K562 (cell line): ENCODE data around the gene PPP1R16B. TPM values are rescaled to one million over a fixed set of nuclear protein-coding genes. Genes with fewer than 3 reads are reported as not detected.
A peak's percentile ranks its signal among the peaks of the same experiment; 100 is the strongest.

Experiments
- GTF2A2 ChIP-seq: IDR thresholded peaks from 2 replicates; pipeline ENCODE4 v1.6.1; 2016; ENCODE audit warnings: mild to moderate bottlenecking, missing genetic modification characterization, missing compliant biosample characterization
- LARP7 ChIP-seq: fragments of 450-650 bp; IDR thresholded peaks from 2 replicates; pipeline ENCODE4 v1.6.1; 2016
- LCOR ChIP-seq: sonication (generic); formaldehyde crosslinking; IDR thresholded peaks from 2 replicates; pipeline ENCODE4 v1.8.0; 2022; ENCODE audit warnings: mild to moderate bottlenecking, missing genetic modification reagents
- NUFIP1 ChIP-seq: fragments of 450-650 bp; IDR thresholded peaks from 2 replicates; pipeline ENCODE4 v1.6.1; 2018; ENCODE audit not compliant: partially characterized antibody
- RBFOX2 ChIP-seq: fragments of 200-400 bp; formaldehyde crosslinking; IDR thresholded peaks from 2 replicates; pipeline ENCODE4 v1.6.1; 2017; ENCODE audit warnings: low read depth, mild to moderate bottlenecking, low read length, moderate library complexity
- SUPT5H ChIP-seq: fragments of 450-650 bp; IDR thresholded peaks from 2 replicates; pipeline ENCODE4 v1.6.1; 2016
- TRIM28 ChIP-seq: fragments of 450-650 bp; IDR thresholded peaks from 2 replicates; pipeline ENCODE4 v1.6.1; 2017
- ZNF174 ChIP-seq: fragments of 250-450 bp; sonication (Bioruptor Pico); IDR thresholded peaks from 2 replicates; pipeline ENCODE4 v1.4.0; 2020; ENCODE audit warnings: mild to moderate bottlenecking
- ZNF212 ChIP-seq: fragments of 450-650 bp; formaldehyde crosslinking; IDR thresholded peaks from 2 replicates; pipeline ENCODE4 v1.4.0; 2020; ENCODE audit warnings: mild to moderate bottlenecking
- polyA plus RNA-seq, 8 experiments: library from polyadenylated mRNA; depleted of rRNA in 4 of 8; stranded (reverse) in 5 of 8; unstranded in 3 of 8; fragments of >200 nt; fragmentation: Nextera tagmentation in 2 of 8; fragmentation: Illumina TruSeq in 1 of 8; extraction: Ambion mirVana in 2 of 8; extraction: Trizol in 1 of 8; gene quantifications; 2 replicates each; pipeline versions ENCODE4 v1.2.1 to v1.2.3, GENCODE V29; 2011 to 2014; ENCODE audit warnings: inconsistent platforms in 1 of 8, missing spikeins in 1 of 8
- total RNA-seq, 7 experiments: library from RNA; depleted of rRNA in 6 of 7; stranded (reverse); fragments of >200 nt in 6 of 7; fragmentation: Illumina TruSeq in 2 of 7; extraction: Trizol in 2 of 7; gene quantifications; 2 replicates each; pipeline versions ENCODE4 v1.2.1 to v1.2.3, GENCODE V29; 2011 to 2021; ENCODE audit warnings: low replicate concordance in 1 of 7
- TF ChIP-seq, protein P1 (sequence below), 2 experiments: fragments of 450-650 bp; IDR thresholded peaks; 2 replicates each; pipeline ENCODE4 v1.6.1; 2016; ENCODE audit warnings: mild to moderate bottlenecking in 2 of 2, borderline replicate concordance in 1 of 2, low read depth in 1 of 2, moderate library complexity in 1 of 2
- TF ChIP-seq, protein P2 (sequence below): IDR thresholded peaks from 2 replicates; pipeline ENCODE4 v1.6.1; 2016; ENCODE audit warnings: missing genetic modification characterization, missing compliant biosample characterization
- TF ChIP-seq, protein P3 (sequence below): fragments of 250-450 bp; sonication (Bioruptor Pico); IDR thresholded peaks from 2 replicates; pipeline ENCODE4 v1.4.0; 2020; ENCODE audit warnings: borderline replicate concordance
- TF ChIP-seq, protein P4 (sequence below): sonication (generic); formaldehyde crosslinking; IDR thresholded peaks from 2 replicates; pipeline ENCODE4 v1.4.0; 2020; ENCODE audit warnings: mild to moderate bottlenecking, missing genetic modification reagents

PPP1R16B gene
- total and polyA plus RNA-seq, 9 of the 15 experiments (the other 6 are each of a cell fraction or from before 2014, with no cell fraction given), result 1.5 to 11.5 (median 6.8) TPM

DNA sequence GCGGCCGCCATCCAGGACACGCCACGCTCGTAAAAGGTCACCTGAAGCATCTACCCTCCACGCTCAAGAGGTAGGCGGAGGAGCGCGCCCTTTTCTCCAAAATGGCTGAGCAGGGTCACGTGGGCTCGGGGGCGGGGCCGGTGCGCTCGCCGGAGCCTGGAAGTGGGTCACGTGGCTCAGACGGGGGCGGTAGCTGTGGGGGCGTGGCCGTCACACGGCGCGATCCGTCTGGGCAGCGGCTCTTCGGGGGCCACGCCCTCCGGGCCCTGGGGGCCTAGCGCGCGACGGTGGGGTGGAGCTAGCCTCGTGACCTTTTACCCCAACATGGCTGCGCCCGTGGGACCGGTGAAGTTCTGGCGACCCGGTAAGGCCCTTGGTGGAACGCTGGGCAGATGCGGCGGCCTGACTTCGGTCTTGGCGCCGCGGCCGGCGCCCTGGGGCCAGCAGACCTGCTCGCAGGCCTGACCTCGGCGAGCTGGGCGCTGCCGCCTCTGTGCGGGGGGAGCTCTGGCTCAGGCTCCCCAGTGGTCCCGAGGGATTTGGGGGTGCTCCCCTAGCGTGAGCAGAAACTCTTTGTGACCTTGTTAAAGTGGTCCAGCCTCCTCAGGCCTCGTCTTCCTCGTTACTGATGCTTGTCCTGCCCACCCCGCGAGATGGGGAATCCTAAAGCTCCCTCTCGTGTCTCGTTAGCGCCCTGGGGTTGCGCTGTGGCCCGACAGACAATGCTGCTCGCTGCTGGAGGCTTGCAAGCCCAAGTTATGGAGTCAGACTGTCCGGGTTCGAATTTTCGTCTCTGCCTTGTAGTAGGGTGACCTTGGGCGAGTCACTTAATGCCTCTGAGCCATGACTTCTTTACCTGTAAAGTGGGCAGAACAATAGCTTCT, 156.8 kb downstream of the PPP1R16B start, which contains the start of gene DHX35 (continued):
- TF ChIP-seq, protein P1, sequence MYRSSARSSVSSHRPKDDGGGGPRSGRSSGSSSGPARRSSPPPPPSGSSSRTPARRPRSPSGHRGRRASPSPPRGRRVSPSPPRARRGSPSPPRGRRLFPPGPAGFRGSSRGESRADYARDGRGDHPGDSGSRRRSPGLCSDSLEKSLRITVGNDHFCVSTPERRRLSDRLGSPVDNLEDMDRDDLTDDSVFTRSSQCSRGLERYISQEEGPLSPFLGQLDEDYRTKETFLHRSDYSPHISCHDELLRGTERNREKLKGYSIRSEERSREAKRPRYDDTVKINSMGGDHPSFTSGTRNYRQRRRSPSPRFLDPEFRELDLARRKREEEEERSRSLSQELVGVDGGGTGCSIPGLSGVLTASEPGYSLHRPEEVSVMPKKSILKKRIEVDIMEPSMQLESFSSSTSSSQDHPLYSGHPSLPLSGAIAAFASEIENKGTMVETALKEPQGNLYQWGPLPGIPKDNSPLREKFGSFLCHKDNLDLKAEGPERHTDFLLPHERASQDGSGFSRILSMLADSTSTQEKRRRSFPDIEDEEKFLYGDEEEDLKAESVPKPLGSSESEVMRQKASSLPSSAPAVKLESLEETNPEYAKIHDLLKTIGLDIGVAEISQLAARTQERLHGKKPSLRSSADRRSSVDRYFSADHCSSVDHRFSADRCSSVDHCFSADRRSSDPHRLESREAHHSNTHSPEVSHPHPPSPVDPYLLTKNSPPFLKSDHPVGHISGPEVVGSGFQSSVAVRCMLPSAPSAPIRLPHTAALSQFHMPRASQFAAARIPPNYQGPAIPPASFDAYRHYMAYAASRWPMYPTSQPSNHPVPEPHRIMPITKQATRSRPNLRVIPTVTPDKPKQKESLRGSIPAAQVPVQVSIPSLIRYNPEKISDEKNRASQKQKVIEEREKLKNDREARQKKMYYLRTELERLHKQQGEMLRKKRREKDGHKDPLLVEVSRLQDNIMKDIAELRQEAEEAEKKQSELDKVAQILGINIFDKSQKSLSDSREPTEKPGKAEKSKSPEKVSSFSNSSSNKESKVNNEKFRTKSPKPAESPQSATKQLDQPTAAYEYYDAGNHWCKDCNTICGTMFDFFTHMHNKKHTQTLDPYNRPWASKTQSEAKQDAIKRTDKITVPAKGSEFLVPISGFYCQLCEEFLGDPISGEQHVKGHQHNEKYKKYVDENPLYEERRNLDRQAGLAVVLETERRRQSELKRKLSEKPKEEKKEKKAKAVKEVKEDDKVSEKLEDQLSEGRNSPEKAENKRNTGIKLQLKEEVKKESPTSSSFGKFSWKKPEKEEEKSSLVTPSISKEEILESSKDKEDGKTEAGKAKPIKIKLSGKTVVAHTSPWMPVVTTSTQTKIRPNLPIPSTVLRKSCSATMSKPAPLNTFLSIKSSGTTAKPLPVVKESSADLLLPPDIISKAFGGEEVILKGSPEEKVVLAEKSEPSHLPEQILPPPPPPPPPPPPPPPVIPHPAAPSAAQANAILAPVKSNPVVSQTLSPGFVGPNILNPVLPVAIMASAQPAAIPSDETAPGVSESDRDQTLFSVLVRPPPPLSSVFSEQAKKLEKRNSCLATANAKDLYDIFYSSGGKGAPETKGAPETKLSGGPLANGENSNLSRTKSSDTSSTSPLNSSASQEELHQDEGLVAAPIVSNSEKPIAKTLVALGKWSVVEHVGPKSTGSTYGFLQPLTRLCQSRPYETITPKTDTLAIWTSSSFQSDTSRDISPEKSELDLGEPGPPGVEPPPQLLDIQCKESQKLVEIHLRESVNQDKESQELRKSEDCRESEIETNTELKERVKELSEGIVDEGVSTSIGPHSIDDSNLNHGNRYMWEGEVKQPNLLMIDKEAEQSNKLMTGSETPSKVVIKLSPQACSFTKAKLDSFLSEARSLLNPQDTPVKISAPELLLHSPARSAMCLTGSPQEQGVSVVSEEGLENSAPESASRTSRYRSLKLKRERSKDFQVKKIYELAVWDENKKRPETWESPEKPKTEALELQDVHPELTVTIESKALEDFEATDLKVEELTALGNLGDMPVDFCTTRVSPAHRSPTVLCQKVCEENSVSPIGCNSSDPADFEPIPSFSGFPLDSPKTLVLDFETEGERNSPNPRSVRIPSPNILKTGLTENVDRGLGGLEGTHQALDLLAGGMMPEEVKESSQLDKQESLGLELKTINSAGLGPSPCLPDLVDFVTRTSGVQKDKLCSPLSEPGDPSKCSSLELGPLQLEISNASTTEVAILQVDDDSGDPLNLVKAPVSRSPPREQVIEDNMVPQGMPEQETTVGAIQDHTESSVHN (IDR thresholded peaks at IDR 0.05; ENCODE audit: borderline replicate concordance in 1 of 2, low read depth in 1 of 2), result no peak
- peak; percentile 94 for TF ChIP-seq LCOR
- TF ChIP-seq RBFOX2, result peak; percentile 94
- TF ChIP-seq TRIM28, result no peak
- TF ChIP-seq, protein P2, sequence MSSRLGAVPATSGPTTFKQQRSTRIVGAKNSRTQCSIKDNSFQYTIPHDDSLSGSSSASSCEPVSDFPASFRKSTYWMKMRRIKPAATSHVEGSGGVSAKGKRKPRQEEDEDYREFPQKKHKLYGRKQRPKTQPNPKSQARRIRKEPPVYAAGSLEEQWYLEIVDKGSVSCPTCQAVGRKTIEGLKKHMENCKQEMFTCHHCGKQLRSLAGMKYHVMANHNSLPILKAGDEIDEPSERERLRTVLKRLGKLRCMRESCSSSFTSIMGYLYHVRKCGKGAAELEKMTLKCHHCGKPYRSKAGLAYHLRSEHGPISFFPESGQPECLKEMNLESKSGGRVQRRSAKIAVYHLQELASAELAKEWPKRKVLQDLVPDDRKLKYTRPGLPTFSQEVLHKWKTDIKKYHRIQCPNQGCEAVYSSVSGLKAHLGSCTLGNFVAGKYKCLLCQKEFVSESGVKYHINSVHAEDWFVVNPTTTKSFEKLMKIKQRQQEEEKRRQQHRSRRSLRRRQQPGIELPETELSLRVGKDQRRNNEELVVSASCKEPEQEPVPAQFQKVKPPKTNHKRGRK (tag), result no peak
- TF ChIP-seq, protein P3, sequence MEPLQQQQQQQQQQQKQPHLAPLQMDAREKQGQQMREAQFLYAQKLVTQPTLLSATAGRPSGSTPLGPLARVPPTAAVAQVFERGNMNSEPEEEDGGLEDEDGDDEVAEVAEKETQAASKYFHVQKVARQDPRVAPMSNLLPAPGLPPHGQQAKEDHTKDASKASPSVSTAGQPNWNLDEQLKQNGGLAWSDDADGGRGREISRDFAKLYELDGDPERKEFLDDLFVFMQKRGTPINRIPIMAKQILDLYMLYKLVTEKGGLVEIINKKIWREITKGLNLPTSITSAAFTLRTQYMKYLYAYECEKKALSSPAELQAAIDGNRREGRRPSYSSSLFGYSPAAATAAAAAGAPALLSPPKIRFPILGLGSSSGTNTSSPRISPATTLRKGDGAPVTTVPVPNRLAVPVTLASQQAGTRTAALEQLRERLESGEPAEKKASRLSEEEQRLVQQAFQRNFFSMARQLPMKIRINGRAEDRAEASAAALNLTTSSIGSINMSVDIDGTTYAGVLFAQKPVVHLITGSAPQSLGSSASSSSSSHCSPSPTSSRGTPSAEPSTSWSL (CRISPR knock-in tag), result no peak
- peak; percentile 84 for TF ChIP-seq SUPT5H
- TF ChIP-seq LARP7, result no peak
- TF ChIP-seq NUFIP1, result no peak
- TF ChIP-seq ZNF174 (CRISPR knock-in tag), result no peak
- no peak for TF ChIP-seq GTF2A2
- TF ChIP-seq, protein P4, sequence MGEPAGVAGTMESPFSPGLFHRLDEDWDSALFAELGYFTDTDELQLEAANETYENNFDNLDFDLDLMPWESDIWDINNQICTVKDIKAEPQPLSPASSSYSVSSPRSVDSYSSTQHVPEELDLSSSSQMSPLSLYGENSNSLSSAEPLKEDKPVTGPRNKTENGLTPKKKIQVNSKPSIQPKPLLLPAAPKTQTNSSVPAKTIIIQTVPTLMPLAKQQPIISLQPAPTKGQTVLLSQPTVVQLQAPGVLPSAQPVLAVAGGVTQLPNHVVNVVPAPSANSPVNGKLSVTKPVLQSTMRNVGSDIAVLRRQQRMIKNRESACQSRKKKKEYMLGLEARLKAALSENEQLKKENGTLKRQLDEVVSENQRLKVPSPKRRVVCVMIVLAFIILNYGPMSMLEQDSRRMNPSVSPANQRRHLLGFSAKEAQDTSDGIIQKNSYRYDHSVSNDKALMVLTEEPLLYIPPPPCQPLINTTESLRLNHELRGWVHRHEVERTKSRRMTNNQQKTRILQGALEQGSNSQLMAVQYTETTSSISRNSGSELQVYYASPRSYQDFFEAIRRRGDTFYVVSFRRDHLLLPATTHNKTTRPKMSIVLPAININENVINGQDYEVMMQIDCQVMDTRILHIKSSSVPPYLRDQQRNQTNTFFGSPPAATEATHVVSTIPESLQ (CRISPR knock-in tag), result peak; percentile 85; the same call in 1 of the 2 replicates
- no peak for TF ChIP-seq ZNF212 (CRISPR knock-in tag)
